H9 (cell line): ENCODE data around the gene PGA3. TPM values are rescaled to one million over a fixed set of nuclear protein-coding genes. Genes with fewer than 3 reads are reported as not detected.

Source experiments
- DNase-seq: peaks from one replicate; pipeline ENCODE4 v3.0.0-alpha.2; 2017
- H2AFZ ChIP-seq: one replicate; pipeline ENCODE4 v1.6.1; 2013; ENCODE audit warnings: mild to moderate bottlenecking, low read length, control low read depth, moderate library complexity
- H2AK5ac ChIP-seq: 2 replicates; pipeline ENCODE4 v1.6.1; 2013; ENCODE audit warnings: low read length, control low read depth, mixed read lengths; ENCODE audit not compliant: insufficient read length
- H2BK120ac ChIP-seq: one replicate; pipeline ENCODE4 v1.6.1; 2013; ENCODE audit warnings: low read depth, mild to moderate bottlenecking, low read length, control low read depth, inconsistent platforms; ENCODE audit not compliant: poor library complexity, severe bottlenecking
- H2BK12ac ChIP-seq: 2 replicates; pipeline ENCODE4 v1.6.1; 2013; ENCODE audit warnings: low read length, control low read depth, mixed read lengths, low read depth; ENCODE audit not compliant: insufficient read length
- H2BK15ac ChIP-seq: 2 replicates; pipeline ENCODE4 v1.6.1; 2013; ENCODE audit warnings: low read depth, low read length, control low read depth
- H2BK20ac ChIP-seq: one replicate; pipeline ENCODE4 v1.6.1; 2013; ENCODE audit warnings: low read depth, mild to moderate bottlenecking, low read length, control low read depth, inconsistent platforms; ENCODE audit not compliant: poor library complexity, severe bottlenecking
- H2BK5ac ChIP-seq: 2 replicates; pipeline ENCODE4 v1.6.1; 2013; ENCODE audit warnings: low read length, control low read depth, mixed read lengths; ENCODE audit not compliant: insufficient read length
- H3K14ac ChIP-seq: 2 replicates; pipeline ENCODE4 v1.6.1; 2013; ENCODE audit warnings: low read length, control low read depth; ENCODE audit not compliant: insufficient read depth
- H3K18ac ChIP-seq: 2 replicates; pipeline ENCODE4 v1.6.1; 2013; ENCODE audit warnings: low read depth, mild to moderate bottlenecking, mixed read lengths, low read length, control low read depth; ENCODE audit not compliant: insufficient read length
- H3K23ac ChIP-seq: 2 replicates; pipeline ENCODE4 v1.6.1; 2013; ENCODE audit warnings: low read length, control low read depth, mixed read lengths, low read depth; ENCODE audit not compliant: insufficient read length
- H3K23me2 ChIP-seq: 2 replicates; pipeline ENCODE4 v1.6.1; 2013; ENCODE audit warnings: low read depth, mild to moderate bottlenecking, mixed read lengths, low read length, control low read depth; ENCODE audit not compliant: insufficient read length, poor library complexity, severe bottlenecking
- H3K27ac ChIP-seq: 2 replicates; pipeline ENCODE4 v1.5.1; 2013; ENCODE audit warnings: low read length, control low read depth, mixed read lengths, low read depth; ENCODE audit not compliant: insufficient read length
- H3K27me3 ChIP-seq: 2 replicates; pipeline ENCODE4 v1.6.1; 2013; ENCODE audit warnings: low read length, control low read depth, inconsistent platforms; ENCODE audit not compliant: insufficient read depth
- H3K4ac ChIP-seq: 2 replicates; pipeline ENCODE4 v1.6.1; 2013; ENCODE audit warnings: low read depth, mild to moderate bottlenecking, control low read depth, inconsistent platforms, low read length, moderate library complexity
- H3K4me1 ChIP-seq: 2 replicates; pipeline ENCODE4 v1.6.1; 2013; ENCODE audit warnings: low read length, control low read depth, inconsistent platforms; ENCODE audit not compliant: insufficient read depth
- H3K4me2 ChIP-seq: 2 replicates; pipeline ENCODE4 v1.6.1; 2013; ENCODE audit warnings: low read length, control low read depth, mixed read lengths; ENCODE audit not compliant: insufficient read length, insufficient read depth
- H3K56ac ChIP-seq: 2 replicates; pipeline ENCODE4 v1.6.1; 2013; ENCODE audit warnings: low read depth, mild to moderate bottlenecking, mixed read lengths, low read length, control low read depth; ENCODE audit not compliant: insufficient read length
- H3K79me1 ChIP-seq: 2 replicates; pipeline ENCODE4 v1.6.1; 2013; ENCODE audit warnings: low read depth, mild to moderate bottlenecking, moderate library complexity, low read length, control low read depth, inconsistent platforms; ENCODE audit not compliant: insufficient read depth, poor library complexity, severe bottlenecking
- H3K79me2 ChIP-seq: 2 replicates; pipeline ENCODE4 v1.6.1; 2013; ENCODE audit warnings: low read length, control low read depth, inconsistent platforms; ENCODE audit not compliant: insufficient read depth
- H3K9ac ChIP-seq: 2 replicates; pipeline ENCODE4 v1.6.1; 2013; ENCODE audit warnings: low read length, control low read depth, mixed read lengths; ENCODE audit not compliant: insufficient read length; ENCODE audit errors: extremely low read depth
- H3K9me3 ChIP-seq: one replicate; pipeline ENCODE4 v1.6.1; 2013; ENCODE audit warnings: low read depth, low read length, inconsistent platforms; ENCODE audit not compliant: control insufficient read depth
- H3T11ph ChIP-seq: one replicate; pipeline ENCODE4 v1.6.1; 2013; ENCODE audit warnings: mild to moderate bottlenecking, low read length, control low read depth, inconsistent platforms
- H4K20me1 ChIP-seq: one replicate; pipeline ENCODE4 v1.6.1; 2013; ENCODE audit not compliant: control insufficient read depth, insufficient read length, insufficient read depth
- H4K5ac ChIP-seq: 2 replicates; pipeline ENCODE4 v1.6.1; 2013; ENCODE audit warnings: low read depth, mild to moderate bottlenecking, mixed read lengths, low read length, control low read depth; ENCODE audit not compliant: insufficient read length
- H4K8ac ChIP-seq: replicated peaks from 2 replicates; pipeline ENCODE4 v1.6.1; 2013; ENCODE audit warnings: low read length, control low read depth, mixed read lengths, low read depth; ENCODE audit not compliant: insufficient read length
- H4K91ac ChIP-seq: 2 replicates; pipeline ENCODE4 v1.6.1; 2013; ENCODE audit warnings: low read depth, mild to moderate bottlenecking, moderate library complexity, mixed read lengths, low read length, control low read depth; ENCODE audit not compliant: insufficient read length
- H3K27ac Mint-ChIP-seq, 3 experiments: 2 replicates in 2 of 3; 3 replicates in 1 of 3; pipeline ENCODE4 v1.8.0; 2020 to 2021; ENCODE audit warnings: mixed read lengths in 3 of 3, mild to moderate bottlenecking in 1 of 3, moderate library complexity in 1 of 3
- H3K27me3 Mint-ChIP-seq: 2 replicates; pipeline ENCODE4 v1.8.0; 2021; ENCODE audit warnings: low read depth, mild to moderate bottlenecking, moderate library complexity, mixed read lengths
- H3K36me3 Mint-ChIP-seq, 3 experiments: 2 replicates in 2 of 3; 3 replicates in 1 of 3; pipeline ENCODE4 v1.8.0; 2020 to 2021; ENCODE audit warnings: low read depth in 3 of 3, mixed read lengths in 3 of 3; ENCODE audit not compliant: insufficient read depth in 1 of 3
- H3K4me1 Mint-ChIP-seq, 2 experiments: 2 replicates each; pipeline ENCODE4 v1.8.0; 2020; ENCODE audit warnings: mixed read lengths in 2 of 2
- H3K4me3 Mint-ChIP-seq, 2 experiments: 2 replicates in 1 of 2; 3 replicates in 1 of 2; pipeline ENCODE4 v1.8.0; 2020 to 2021; ENCODE audit warnings: mild to moderate bottlenecking in 2 of 2, mixed read lengths in 2 of 2, moderate library complexity in 1 of 2
- H3K9me3 Mint-ChIP-seq, 2 experiments: 2 replicates in 1 of 2; 3 replicates in 1 of 2; pipeline ENCODE4 v1.8.0; 2020; ENCODE audit warnings: mild to moderate bottlenecking in 2 of 2, mixed read lengths in 2 of 2, moderate library complexity in 1 of 2
- CTCF ChIP-seq: fragments of 200-600 bp; sonication (generic); conservative IDR thresholded peaks from 3 replicates; pipeline ENCODE4 v1.8.0; 2021; ENCODE audit warnings: antibody characterized with exemption, mild to moderate bottlenecking
- WGBS: extraction: QIAGEN DNeasy Blood & Tissue Kit; methylation state at CpG from one replicate; pipeline ENCODE4 v1.1.7; 2013; ENCODE audit warnings: missing lambda C conversion rate, low lambda C conversion rate, mixed read lengths; ENCODE audit not compliant: insufficient read length; ENCODE audit errors: extremely low coverage; 5-methylcytosine and 5-hydroxymethylcytosine counted together
- total RNA-seq: library from RNA; stranded (reverse); gene quantifications from 2 replicates; pipeline ENCODE4 v1.2.1, GENCODE V29; 2021

Gene PGA3
- total RNA-seq, 1 experiment from 2014 or later: not detected

GRCh38 chr11:61194169-61194671 is 9.1 kb upstream of the PGA3 start:
- Histone ChIP-seq H3K4me1 (no peaks in the 10 kb centered on the region; the same call in 1 of the 2 replicates), H3K4me2 (no peak overlapping the region), H4K5ac (no peak overlapping the region), H3K79me2 (no peaks in the 10 kb centered on the region), H2BK12ac (no peak overlapping the region), H4K91ac (no peak overlapping the region), H2BK120ac (no peak overlapping the region), H3K27ac (no peak overlapping the region), H3K14ac (no peak overlapping the region), H3K27me3 (no peaks in the 10 kb centered on the region), H3T11ph (no peak overlapping the region), H2AFZ (no peak overlapping the region), H2AK5ac (no peak overlapping the region), H3K18ac (no peak overlapping the region), H3K9me3 (no peaks in the 10 kb centered on the region), H3K4ac (no peak overlapping the region), H4K20me1 (no peaks in the 10 kb centered on the region), H3K56ac (no peak overlapping the region), H3K23me2 (no peaks in the 10 kb centered on the region), H3K23ac (no peak overlapping the region), H2BK15ac (no peak overlapping the region), H2BK20ac (no peak overlapping the region), H3K9ac (no peak overlapping the region), H3K79me1 (no peaks in the 10 kb centered on the region), H2BK5ac (no peak overlapping the region), H4K8ac (no peak overlapping the region)
- H3K4me1 Mint-ChIP-seq: peaks cover 0 to 8% of the 10 kb centered on the region in 2 experiments; a peak in 2 of 4 replicates
- H3K9me3 Mint-ChIP-seq: peaks cover 4 to 9% of the 10 kb centered on the region in 2 experiments; a peak in 2 of 5 replicates
- no peak overlapping the region for H3K4me3 Mint-ChIP-seq
- H3K27ac Mint-ChIP-seq: no peak overlapping the region
- no peaks in the 10 kb centered on the region; a peak in 1 of 7 replicates for H3K36me3 Mint-ChIP-seq
- no peak for DNase-seq
- no CpG with 5 or more reads among the region's 12 CpGs for WGBS
- peaks cover 3% of the 10 kb centered on the region for H3K27me3 Mint-ChIP-seq
- TF ChIP-seq CTCF: no peak
